Naive B cell (primary cell): ENCODE data around the gene CCDC60. TPM values are rescaled to one million over a fixed set of nuclear protein-coding genes. Genes with fewer than 3 reads are reported as not detected.
"Not testable (repeated sequence)": the region's sequence is repeated elsewhere in the genome, so short reads cannot be mapped to it uniquely, and the experiment has no call there.

Experiments
- ATAC-seq, 2 donors: fragments of 150-1000 bp; cut with Tn5 transposase; 2 replicates each; pipeline ENCODE4 v1.10.0; 2021; ENCODE audit warnings: low read depth in 2 of 2, mild to moderate bottlenecking in 2 of 2, moderate library complexity in 2 of 2
- DNase-seq: peaks from one replicate; pipeline ENCODE4 v3.0.0; 2022
- H3K27ac Mint-ChIP-seq, 6 donors: one replicate each; pipeline ENCODE4 v1.8.0; 2020 to 2022; ENCODE audit warnings: mild to moderate bottlenecking in 6 of 6, mixed read lengths in 6 of 6, moderate library complexity in 5 of 6, inconsistent platforms in 2 of 6
- H3K27me3 Mint-ChIP-seq, 3 donors: one replicate each; pipeline ENCODE4 v1.8.0; 2021 to 2022; ENCODE audit warnings: mixed read lengths in 3 of 3, mild to moderate bottlenecking in 1 of 3
- H3K36me3 Mint-ChIP-seq, 2 donors: one replicate each; pipeline ENCODE4 v1.8.0; 2020 to 2022; ENCODE audit warnings: mixed read lengths in 2 of 2, inconsistent platforms in 1 of 2, mild to moderate bottlenecking in 1 of 2
- H3K4me1 Mint-ChIP-seq, 3 donors: one replicate each; pipeline ENCODE4 v1.8.0; 2020 to 2022; ENCODE audit warnings: mixed read lengths in 3 of 3, inconsistent platforms in 1 of 3, mild to moderate bottlenecking in 1 of 3, moderate library complexity in 1 of 3
- H3K4me3 Mint-ChIP-seq, 8 donors: one replicate each; pipeline ENCODE4 v1.8.0; 2020 to 2022; ENCODE audit warnings: mild to moderate bottlenecking in 8 of 8, mixed read lengths in 8 of 8, moderate library complexity in 8 of 8, inconsistent platforms in 2 of 8
- H3K9me3 Mint-ChIP-seq, 7 donors: one replicate each; pipeline ENCODE4 v1.8.0; 2020 to 2022; ENCODE audit warnings: mixed read lengths in 7 of 7, mild to moderate bottlenecking in 5 of 7, inconsistent platforms in 2 of 7, moderate library complexity in 1 of 7
- polyA plus RNA-seq, 6 donors: library from polyadenylated mRNA; unstranded; fragments of 300-500 nt; fragmentation: Illumina TruSeq; gene quantifications; one replicate each; pipeline ENCODE4 v1.2.3, GENCODE V29; 2021; ENCODE audit warnings: low read depth in 6 of 6

Gene CCDC60
- polyA plus RNA-seq, 6 donors from 2014 or later: not detected

DNA sequence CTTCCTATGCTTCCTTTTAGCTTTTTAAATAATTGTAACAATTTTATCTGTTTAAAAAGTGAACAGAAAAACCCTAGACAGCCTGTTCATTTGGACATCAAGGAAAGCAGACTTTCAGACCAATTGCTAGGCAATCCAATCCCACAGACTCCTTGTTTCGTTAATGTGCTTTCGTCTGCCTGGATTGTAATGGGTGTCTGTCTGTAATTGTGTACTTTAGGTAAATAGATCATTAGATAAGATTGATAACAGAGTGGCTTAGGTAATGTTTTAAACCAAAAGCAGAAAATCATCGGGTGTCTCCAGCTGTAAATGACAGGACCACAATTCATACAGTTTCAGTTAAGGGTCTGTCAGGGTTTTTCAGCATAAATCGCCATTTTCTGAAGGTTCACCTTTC is 19.6 kb downstream of the CCDC60 start:
- ATAC-seq (no peak), DNase-seq (no peak)
- H3K9me3 Mint-ChIP-seq: peaks cover 11 to 25% (median 15%) of the 10 kb centered on the region in 7 donors
- no peak overlapping the region for H3K27ac Mint-ChIP-seq
- no peak overlapping the region for H3K4me3 Mint-ChIP-seq
- no peaks in the 10 kb centered on the region for H3K4me1 Mint-ChIP-seq
- peaks cover 5 to 8% of the 10 kb centered on the region in 2 donors for H3K36me3 Mint-ChIP-seq
- H3K27me3 Mint-ChIP-seq: peaks cover 0 to 9% (median 5%) of the 10 kb centered on the region in 3 donors

DNA sequence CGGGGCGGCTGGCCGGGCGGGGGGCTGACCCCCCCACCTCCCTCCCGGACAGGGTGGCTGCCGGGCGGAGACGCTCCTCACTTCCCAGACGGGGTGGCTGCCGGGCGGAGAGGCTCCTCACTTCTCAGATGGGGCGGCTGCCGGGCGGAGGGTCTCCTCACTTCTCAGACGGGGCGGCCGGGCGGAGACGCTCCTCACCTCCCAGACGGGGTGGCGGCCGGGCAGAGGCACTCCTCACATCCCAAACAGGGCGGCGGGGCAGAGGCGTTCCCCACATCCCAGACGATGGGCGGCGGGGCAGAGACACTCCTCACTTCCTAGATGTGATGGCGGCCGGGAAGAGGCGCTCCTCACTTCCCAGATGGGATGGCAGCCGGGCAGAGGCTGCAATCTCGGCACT is 25.8 kb downstream of the CCDC60 start:
- not testable (repeated sequence) for H3K27ac Mint-ChIP-seq, H3K27me3 Mint-ChIP-seq, H3K4me1 Mint-ChIP-seq, DNase-seq, ATAC-seq, H3K4me3 Mint-ChIP-seq, H3K36me3 Mint-ChIP-seq
- peaks cover 0 to 16% (median 10%) of the 10 kb centered on the region in 7 donors for H3K9me3 Mint-ChIP-seq

DNA sequence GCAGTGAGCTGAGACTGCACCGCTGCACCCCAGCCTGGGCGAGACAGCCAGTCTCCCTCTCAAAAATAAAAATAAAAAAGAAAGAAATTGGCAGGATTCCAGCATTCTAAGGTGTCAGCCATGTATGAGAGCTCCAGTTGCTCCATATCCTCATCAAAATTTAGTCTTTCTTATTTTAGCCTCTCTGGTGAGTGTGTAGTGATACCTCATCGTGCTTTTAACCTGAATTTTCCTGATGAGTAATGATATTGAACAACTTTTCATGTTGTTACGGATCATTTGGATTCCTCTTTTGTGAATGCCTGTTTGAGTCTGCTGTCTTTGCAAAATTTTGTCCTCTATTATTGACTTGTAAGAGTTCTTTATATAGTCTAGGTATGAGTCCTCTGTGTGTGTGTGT is 28.5 kb downstream of the CCDC60 start:
- no peaks in the 10 kb centered on the region for H3K36me3 Mint-ChIP-seq
- no peak overlapping the region for H3K4me3 Mint-ChIP-seq
- H3K27me3 Mint-ChIP-seq: peaks cover 10 to 15% (median 14%) of the 10 kb centered on the region in 3 donors
- DNase-seq: no peak
- no peak overlapping the region for H3K27ac Mint-ChIP-seq
- ATAC-seq: no peak
- no peaks in the 10 kb centered on the region for H3K4me1 Mint-ChIP-seq
- H3K9me3 Mint-ChIP-seq: peaks cover 0 to 14% (median 8%) of the 10 kb centered on the region in 7 donors

DNA sequence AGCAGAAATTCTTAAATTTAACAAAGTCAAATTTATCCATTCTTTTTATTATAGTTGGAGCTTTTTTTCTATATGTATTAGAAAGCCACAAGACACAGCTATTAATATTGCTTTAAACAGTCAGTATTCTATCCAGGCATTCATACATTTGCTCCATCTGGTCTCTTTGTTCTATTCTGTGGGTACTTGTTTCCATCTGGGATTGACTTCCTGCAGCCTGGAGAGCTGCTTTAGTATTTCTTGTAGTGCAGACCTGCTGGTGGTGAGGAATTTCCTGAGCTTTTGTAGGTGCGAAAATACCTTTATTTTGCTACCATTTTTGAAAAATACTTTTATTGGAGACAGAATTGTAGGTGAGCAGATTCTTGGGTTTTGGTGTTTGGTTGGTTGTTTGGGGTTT is 29.0 kb downstream of the CCDC60 start:
- no peak for DNase-seq
- Mint-ChIP-seq H3K27me3 (peaks cover 10 to 15% (median 14%) of the 10 kb centered on the region in 3 donors), H3K36me3 (no peaks in the 10 kb centered on the region), H3K27ac (no peak overlapping the region), H3K4me1 (no peaks in the 10 kb centered on the region), H3K9me3 (peaks cover 0 to 11% (median 5%) of the 10 kb centered on the region in 7 donors), H3K4me3 (no peak overlapping the region)
- no peak for ATAC-seq

DNA sequence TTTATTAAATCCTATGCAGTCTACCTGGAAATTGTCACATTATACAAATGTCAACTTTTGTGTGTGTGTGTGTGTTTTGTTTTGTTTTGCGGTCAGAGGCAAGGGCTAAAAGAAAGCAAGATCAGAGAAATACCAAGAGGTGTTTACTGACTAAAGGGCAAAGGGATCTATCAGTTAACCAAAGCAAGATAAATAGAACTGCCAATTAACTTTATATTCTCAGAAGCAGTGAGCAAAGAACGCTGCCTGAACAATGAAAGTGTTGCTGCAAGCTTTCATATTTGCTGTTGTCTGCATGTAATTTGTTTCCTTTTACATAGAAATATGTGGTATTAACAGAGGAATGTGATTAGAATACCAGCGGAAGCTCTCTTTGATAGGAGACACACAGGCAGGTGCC is 30.9 kb downstream of the CCDC60 start:
- peaks cover 10 to 15% (median 14%) of the 10 kb centered on the region in 3 donors for H3K27me3 Mint-ChIP-seq

DNA sequence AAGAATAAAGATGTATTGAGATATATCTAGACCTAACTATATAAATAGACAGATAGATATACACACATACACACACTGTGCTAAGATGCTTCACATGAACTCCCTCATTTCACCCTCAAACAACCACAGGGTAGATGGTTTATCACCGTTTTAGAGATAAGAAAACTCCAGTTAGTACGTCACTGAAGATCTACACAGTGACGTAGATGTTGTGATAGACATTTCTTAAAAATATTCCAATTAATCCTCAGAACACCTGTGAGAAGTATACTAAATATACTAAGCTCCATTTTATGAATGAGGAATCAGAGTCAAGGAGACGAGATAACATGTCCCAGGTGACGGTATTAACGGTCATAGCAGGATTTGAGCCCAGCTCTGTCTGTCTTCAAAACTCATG is 31.5 kb downstream of the CCDC60 start:
- H3K27ac Mint-ChIP-seq: no peak overlapping the region
- H3K9me3 Mint-ChIP-seq: peaks cover 0 to 9% (median 4%) of the 10 kb centered on the region in 7 donors
- ATAC-seq (no peak), DNase-seq (no peak)
- no peaks in the 10 kb centered on the region for H3K36me3 Mint-ChIP-seq
- H3K4me1 Mint-ChIP-seq: no peaks in the 10 kb centered on the region
- no peak overlapping the region for H3K4me3 Mint-ChIP-seq
- H3K27me3 Mint-ChIP-seq: peaks cover 10 to 15% (median 14%) of the 10 kb centered on the region in 3 donors

More for the DNA sequence above, 30.9 kb downstream of the CCDC60 start:
- Mint-ChIP-seq H3K4me3 (no peak overlapping the region), H3K36me3 (no peaks in the 10 kb centered on the region), H3K9me3 (peaks cover 0 to 9% (median 4%) of the 10 kb centered on the region in 7 donors), H3K4me1 (no peaks in the 10 kb centered on the region), H3K27ac (no peak overlapping the region)
- DNase-seq (no peak), ATAC-seq (no peak)

DNA sequence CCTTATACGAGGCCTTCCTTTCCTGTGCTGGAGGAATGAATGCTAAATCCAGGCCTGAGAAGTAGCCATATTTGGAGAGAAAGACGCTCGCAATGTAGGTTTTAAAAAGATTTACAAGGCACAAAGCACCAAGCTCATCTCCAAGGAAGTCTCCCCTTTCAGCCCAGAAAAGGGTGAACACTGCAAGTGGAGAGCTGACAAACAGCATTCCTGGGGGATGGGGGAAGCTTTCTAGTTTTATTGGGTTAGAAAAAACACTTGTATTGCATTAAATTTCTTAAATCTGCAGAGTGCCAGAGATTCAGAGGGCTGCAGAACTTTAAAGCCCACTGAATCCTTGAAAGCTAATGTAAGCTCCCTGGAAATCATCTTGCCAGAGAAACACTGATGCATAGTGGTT is 34.6 kb downstream of the CCDC60 start:
- DNase-seq (no peak), ATAC-seq (no peak)
- no peak overlapping the region for H3K4me3 Mint-ChIP-seq
- no peaks in the 10 kb centered on the region for H3K36me3 Mint-ChIP-seq
- H3K27me3 Mint-ChIP-seq: peaks cover 10 to 15% (median 14%) of the 10 kb centered on the region in 3 donors
- no peak overlapping the region for H3K27ac Mint-ChIP-seq
- peaks cover 0 to 2% (median 0%) of the 10 kb centered on the region in 7 donors for H3K9me3 Mint-ChIP-seq
- no peaks in the 10 kb centered on the region for H3K4me1 Mint-ChIP-seq

DNA sequence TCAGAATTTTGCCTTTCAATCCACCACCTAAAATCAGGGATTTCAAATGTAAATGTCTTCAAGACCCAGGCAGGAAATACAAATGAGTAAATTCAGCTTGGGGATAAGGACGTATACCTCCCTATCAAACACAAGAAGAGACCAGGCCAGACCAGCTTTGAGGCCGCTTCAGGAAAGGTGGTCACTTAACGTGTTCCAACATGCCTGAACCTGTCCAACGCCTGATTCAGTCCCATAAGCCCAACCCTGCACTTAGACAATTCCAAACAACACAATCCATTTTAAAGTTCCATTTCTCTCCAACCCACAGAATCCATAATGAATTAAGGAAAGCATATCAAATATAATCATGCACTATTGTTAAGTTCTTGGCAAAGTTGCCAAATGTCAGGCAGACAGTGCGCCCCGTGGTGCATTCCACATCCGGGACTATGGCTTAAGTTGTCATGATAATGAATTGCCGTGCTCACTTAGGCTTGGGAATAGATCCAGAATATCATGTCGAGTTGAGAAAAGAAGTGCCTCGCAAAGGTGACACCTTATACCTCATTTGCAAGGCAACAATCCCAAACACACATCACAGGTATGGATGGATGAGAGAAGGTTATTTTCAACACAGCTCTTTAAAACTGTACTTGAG is 35.5 kb downstream of the CCDC60 start:
- peaks cover 0 to 2% (median 0%) of the 10 kb centered on the region in 7 donors for H3K9me3 Mint-ChIP-seq
- DNase-seq (no peak), ATAC-seq (no peak)
- H3K4me3 Mint-ChIP-seq: no peak overlapping the region
- H3K27me3 Mint-ChIP-seq: peaks cover 8 to 14% (median 9%) of the 10 kb centered on the region in 3 donors
- no peaks in the 10 kb centered on the region for H3K4me1 Mint-ChIP-seq
- no peak overlapping the region for H3K27ac Mint-ChIP-seq
- no peaks in the 10 kb centered on the region for H3K36me3 Mint-ChIP-seq

DNA sequence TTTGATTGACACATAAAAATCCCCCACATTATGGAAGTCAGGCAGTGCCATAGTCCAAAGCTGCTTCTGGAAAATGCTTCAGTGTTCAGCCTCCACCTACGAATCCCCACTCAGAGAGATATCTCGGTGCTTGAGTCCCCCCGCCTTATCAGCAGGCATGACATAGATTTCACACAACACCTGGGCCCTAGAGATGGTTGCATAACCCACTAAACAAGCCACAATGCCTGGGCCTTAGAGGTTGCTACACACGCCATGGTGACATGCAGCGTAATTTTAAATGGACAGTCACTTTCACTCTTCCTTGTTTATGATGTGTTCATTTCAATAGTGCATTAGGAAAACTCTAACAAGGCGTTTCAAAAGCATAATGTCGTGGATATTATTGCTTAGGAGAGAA is 38.0 kb downstream of the CCDC60 start:
- ATAC-seq (no peak), DNase-seq (no peak)
- Mint-ChIP-seq H3K27ac (no peak overlapping the region), H3K4me3 (no peak overlapping the region), H3K4me1 (peaks cover 0 to 3% (median 0%) of the 10 kb centered on the region in 3 donors), H3K36me3 (no peaks in the 10 kb centered on the region), H3K27me3 (peaks cover 6 to 11% (median 9%) of the 10 kb centered on the region in 3 donors), H3K9me3 (peaks cover 0 to 1% (median 0%) of the 10 kb centered on the region in 7 donors)

DNA sequence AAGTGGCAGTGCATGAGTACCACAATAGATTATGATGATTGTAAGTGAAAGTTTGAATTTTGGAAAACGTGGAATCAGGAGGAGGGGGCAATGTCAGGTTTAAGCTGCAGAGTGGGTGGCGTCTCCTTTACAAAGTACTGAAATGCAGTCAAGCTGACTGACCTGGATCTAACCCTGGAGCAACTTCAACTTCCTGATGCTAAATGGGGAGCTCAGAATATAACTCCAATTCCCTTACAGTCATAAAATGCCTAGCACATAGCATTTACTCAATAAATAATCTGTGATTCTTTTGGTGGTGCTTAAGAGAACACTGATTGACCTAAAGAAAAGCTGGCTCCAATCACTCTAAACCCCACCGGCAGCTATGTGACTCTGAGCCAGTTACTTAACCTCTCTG is 38.5 kb downstream of the CCDC60 start:
- Mint-ChIP-seq H3K4me3 (no peak overlapping the region), H3K36me3 (no peaks in the 10 kb centered on the region), H3K4me1 (peaks cover 0 to 3% (median 0%) of the 10 kb centered on the region in 3 donors), H3K27me3 (peaks cover 4 to 7% (median 5%) of the 10 kb centered on the region in 3 donors), H3K9me3 (peaks cover 0 to 5% (median 0%) of the 10 kb centered on the region in 7 donors), H3K27ac (no peak overlapping the region)
- DNase-seq (no peak), ATAC-seq (no peak)

DNA sequence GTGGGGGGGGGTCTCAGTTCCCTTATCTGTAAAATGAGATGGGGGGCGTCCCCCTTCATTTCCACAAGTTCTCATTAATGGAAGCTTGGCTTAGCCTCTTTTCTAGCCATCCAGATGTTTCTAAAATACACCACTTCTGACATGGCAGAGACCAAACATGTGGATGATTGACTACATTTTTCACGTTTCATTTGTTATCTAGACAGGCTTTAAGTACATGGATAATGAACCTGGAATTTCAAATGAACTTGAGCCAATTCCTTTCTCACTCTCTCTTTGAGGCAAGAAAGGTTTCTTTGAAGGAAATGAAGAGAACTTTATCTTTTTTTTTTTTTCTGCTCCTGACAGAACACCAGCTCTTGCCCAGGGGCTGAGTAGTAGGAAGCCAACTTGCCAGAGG is 39.1 kb downstream of the CCDC60 start:
- no peak for DNase-seq
- H3K36me3 Mint-ChIP-seq: no peaks in the 10 kb centered on the region
- no peak overlapping the region for H3K27ac Mint-ChIP-seq
- H3K27me3 Mint-ChIP-seq: peaks cover 4 to 7% (median 5%) of the 10 kb centered on the region in 3 donors
- peaks cover 0 to 5% (median 0%) of the 10 kb centered on the region in 7 donors for H3K9me3 Mint-ChIP-seq
- no peak for ATAC-seq
- H3K4me3 Mint-ChIP-seq: no peak overlapping the region
- H3K4me1 Mint-ChIP-seq: peaks cover 0 to 3% (median 0%) of the 10 kb centered on the region in 3 donors

DNA sequence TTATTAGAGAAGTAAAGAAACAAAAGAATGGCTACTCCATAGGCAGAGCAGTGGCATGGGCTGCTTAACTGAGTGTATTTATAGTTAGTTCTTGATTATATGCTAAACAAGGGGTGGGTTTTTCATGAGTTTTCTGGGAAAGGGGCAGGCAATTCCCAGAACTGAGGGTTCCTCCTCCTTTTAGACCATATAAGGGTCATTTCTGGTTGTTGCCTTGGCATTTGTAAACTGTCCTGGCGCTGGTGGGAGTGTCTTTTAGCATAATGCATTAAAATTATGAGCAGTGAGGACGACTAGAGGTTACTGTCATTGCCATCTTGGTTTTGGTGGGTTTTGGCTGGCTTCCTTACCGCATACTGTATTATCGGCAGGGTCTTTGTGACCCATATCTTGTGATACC is 40.1 kb downstream of the CCDC60 start:
- no peak overlapping the region for H3K27ac Mint-ChIP-seq
- DNase-seq (no peak), ATAC-seq (no peak)
- H3K27me3 Mint-ChIP-seq: peaks cover 4 to 7% (median 5%) of the 10 kb centered on the region in 3 donors
- peaks cover 0 to 5% (median 0%) of the 10 kb centered on the region in 7 donors for H3K9me3 Mint-ChIP-seq
- H3K36me3 Mint-ChIP-seq: no peaks in the 10 kb centered on the region
- no peak overlapping the region for H3K4me3 Mint-ChIP-seq
- H3K4me1 Mint-ChIP-seq: peaks cover 0 to 3% (median 0%) of the 10 kb centered on the region in 3 donors

DNA sequence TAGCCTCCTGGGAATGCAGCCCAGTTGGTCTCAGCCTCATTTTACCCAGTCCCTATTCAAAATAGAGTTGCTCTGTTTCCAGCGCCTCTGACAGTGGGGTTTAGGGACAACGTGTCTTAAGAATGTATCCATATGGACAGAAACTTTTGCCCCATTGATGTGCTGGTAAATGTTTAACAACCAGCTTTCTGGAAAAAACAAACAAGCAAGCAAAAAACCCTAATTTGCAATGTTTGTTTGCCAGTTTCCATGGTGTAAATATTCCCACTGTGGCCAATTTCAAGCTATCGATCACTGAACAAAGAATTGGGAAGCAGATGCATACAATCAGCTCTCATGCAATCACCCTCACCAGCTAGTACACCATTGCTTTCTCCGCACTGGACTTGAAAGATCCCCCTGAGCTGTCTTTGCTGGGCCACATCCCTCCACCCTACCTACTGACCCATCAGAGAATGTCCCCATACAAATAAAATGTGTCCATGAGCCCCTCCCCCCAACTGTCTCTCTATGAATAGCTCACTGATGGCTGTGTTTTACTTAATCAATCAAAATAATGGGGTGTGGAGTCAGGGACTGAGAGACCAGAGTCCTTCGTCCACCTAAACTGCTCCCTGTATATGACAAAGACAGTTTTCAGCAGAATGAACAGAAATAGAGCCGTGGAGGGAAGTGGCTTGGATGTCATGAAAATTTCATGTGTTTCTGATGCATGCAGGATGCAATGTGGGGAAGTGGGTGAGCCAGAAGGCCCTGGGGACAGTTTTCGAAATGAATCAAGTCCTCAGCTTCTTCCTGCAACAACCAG is 40.8 kb downstream of the CCDC60 start:
- ATAC-seq: no peak
- no peaks in the 10 kb centered on the region for H3K36me3 Mint-ChIP-seq
- no peak overlapping the region for H3K27ac Mint-ChIP-seq
- peaks cover 0 to 3% (median 0%) of the 10 kb centered on the region in 3 donors for H3K4me1 Mint-ChIP-seq
- H3K4me3 Mint-ChIP-seq: no peak overlapping the region
- peaks cover 4 to 7% (median 5%) of the 10 kb centered on the region in 3 donors for H3K27me3 Mint-ChIP-seq
- no peak for DNase-seq
- peaks cover 0 to 5% (median 0%) of the 10 kb centered on the region in 7 donors for H3K9me3 Mint-ChIP-seq

DNA sequence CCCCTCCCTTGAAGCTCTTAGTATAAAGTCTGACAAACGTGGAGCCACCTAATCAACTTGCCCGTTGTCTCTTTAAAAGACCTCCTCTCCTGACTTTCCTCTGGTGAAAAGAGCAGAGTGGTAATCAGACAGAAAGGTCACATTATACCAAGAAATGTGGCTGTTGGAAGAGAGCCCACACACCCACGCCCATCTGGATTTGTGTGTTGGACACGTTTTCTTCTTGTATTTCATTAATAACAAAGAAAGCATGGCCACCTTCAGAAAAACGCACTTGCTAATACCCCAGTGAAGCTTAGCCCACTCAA is 41.3 kb downstream of the CCDC60 start:
- H3K9me3 Mint-ChIP-seq: peaks cover 0 to 5% (median 0%) of the 10 kb centered on the region in 7 donors
- no peak overlapping the region for H3K4me3 Mint-ChIP-seq

More for the DNA sequence above, 41.3 kb downstream of the CCDC60 start:
- Mint-ChIP-seq H3K27ac (no peak overlapping the region), H3K36me3 (no peaks in the 10 kb centered on the region), H3K27me3 (peaks cover 4 to 7% (median 5%) of the 10 kb centered on the region in 3 donors), H3K4me1 (peaks cover 0 to 3% (median 0%) of the 10 kb centered on the region in 3 donors)
- DNase-seq (no peak), ATAC-seq (no peak)
